NT2/D1 (cell line): Measurements from ENCODE around the gene DBN1.

Experiments
- SUZ12 ChIP-seq: IDR thresholded peaks from 2 replicates; pipeline ENCODE4 v1.6.1; 2011; ENCODE audit not compliant: insufficient read length, insufficient read depth; ENCODE audit errors: extremely low read depth
- YY1 ChIP-seq: IDR thresholded peaks from 2 replicates; pipeline ENCODE4 v1.6.1; 2011; ENCODE audit not compliant: insufficient read length, insufficient read depth
- ZNF274 ChIP-seq: IDR thresholded peaks from 2 replicates; pipeline ENCODE4 v1.6.1; 2011; ENCODE audit warnings: mild to moderate bottlenecking, low read depth, low read length

DNA sequence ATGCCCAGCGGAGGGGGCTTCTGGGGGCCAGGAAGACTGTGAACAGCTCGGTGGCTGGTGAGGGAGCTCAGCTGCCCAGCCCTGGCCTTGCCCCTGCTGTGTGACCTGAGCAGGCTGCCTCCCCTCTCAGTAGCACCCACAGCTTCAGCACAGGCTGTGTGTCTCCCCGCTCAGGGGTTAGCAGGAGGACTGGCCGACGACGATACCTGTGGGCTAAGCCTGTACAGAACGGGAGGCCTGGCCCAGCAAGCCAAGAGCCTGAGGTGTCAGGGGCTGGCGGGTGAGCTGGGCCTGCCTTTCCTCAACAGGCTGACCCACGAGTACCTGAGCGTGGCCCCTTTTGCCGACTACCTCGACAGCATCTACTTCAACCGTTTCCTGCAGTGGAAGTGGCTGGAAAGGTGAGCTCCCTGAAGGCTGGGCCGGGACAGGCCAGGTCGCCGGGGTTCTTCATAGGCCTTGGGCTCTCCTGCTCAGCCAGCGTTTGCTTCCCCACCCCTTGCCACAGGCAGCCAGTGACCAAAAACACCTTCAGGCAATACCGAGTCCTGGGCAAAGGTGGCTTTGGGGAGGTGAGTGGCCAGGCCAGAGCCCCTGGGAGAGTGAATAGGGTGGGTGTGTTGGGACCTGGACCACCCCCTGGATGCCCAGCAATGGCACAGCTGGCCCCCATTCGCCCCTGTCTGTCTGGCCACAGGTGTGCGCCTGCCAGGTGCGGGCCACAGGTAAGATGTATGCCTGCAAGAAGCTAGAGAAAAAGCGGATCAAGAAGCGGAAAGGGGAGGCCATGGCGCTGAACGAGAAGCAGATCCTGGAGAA lies 40.4 kb downstream of the DBN1 start:
- TF ChIP-seq SUZ12 (no peak), YY1 (no peak), ZNF274 (no peak)
